ENCODE measurements around the gene GTF2A1L. TPM values are rescaled to one million over a fixed set of nuclear protein-coding genes. Genes with fewer than 3 reads are reported as not detected.

GTF2A1L gene
- total RNA-seq, 1 experiment from 2014 or later = not detected

DNA sequence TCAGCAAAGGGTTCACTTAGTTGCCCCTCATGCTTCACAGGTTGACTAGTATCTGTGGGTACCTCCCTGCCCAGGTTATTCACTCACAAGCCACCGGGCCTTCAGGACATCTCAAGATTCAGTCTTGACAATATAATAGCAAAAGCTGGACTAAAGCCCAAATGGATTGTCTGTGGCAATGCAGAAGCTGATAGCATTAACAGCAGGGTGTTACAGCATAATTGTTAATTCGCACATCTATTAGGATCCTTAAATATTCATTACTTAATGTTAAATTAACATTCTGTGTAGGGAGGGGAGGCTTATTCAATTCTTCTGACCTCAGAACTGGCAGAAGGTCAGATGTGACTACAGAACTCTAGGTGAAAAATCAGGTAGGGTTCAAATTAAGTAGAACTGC is 20.2 kb upstream of the GTF2A1L start:
- TF ChIP-seq, protein P1, sequence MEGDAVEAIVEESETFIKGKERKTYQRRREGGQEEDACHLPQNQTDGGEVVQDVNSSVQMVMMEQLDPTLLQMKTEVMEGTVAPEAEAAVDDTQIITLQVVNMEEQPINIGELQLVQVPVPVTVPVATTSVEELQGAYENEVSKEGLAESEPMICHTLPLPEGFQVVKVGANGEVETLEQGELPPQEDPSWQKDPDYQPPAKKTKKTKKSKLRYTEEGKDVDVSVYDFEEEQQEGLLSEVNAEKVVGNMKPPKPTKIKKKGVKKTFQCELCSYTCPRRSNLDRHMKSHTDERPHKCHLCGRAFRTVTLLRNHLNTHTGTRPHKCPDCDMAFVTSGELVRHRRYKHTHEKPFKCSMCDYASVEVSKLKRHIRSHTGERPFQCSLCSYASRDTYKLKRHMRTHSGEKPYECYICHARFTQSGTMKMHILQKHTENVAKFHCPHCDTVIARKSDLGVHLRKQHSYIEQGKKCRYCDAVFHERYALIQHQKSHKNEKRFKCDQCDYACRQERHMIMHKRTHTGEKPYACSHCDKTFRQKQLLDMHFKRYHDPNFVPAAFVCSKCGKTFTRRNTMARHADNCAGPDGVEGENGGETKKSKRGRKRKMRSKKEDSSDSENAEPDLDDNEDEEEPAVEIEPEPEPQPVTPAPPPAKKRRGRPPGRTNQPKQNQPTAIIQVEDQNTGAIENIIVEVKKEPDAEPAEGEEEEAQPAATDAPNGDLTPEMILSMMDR (conservative IDR thresholded peaks at IDR 0.05) = no peak
- TF ChIP-seq EZH2 (IDR thresholded peaks at IDR 0.05; ENCODE audit: low read depth) = no peak
- no peaks in the 10 kb centered on the region for H3F3A ChIP-seq (ENCODE audit: insufficient read depth, low read depth)
- H2AFZ ChIP-seq = no peak overlapping the region
- no peak for DNase-seq
- H3K36me3 ChIP-seq (ENCODE audit: low read depth) = no peaks in the 10 kb centered on the region
- no peak overlapping the region for H3K4me3 ChIP-seq
- no peaks in the 10 kb centered on the region for H3K79me2 ChIP-seq (ENCODE audit: low read depth)
- H3K9me3 ChIP-seq (ENCODE audit: insufficient read depth, low read depth) = no peaks in the 10 kb centered on the region
- CTCF ChIA-PET = no interaction called here
- H4K20me1 ChIP-seq (ENCODE audit: insufficient read depth) = no peaks in the 10 kb centered on the region
- no peaks in the 10 kb centered on the region for H3K4me1 ChIP-seq (replicated peaks; ENCODE audit: insufficient read depth)
- POLR2A ChIA-PET (ENCODE audit: unreplicated experiment) = no interaction called here
- no TSS peak for BruUV-seq (replicated peaks)
- H3K27me3 ChIP-seq (ENCODE audit: insufficient read depth, low read depth) = no peaks in the 10 kb centered on the region
- H3K4me2 ChIP-seq = no peak overlapping the region
- no peak overlapping the region for H3K27ac ChIP-seq
- H3K9me2 ChIP-seq (ENCODE audit: insufficient read depth) = no peaks in the 10 kb centered on the region
- intact Hi-C loops (cut with micrococcal nuclease; ENCODE audit: unreplicated experiment) = no loop called here

DNA sequence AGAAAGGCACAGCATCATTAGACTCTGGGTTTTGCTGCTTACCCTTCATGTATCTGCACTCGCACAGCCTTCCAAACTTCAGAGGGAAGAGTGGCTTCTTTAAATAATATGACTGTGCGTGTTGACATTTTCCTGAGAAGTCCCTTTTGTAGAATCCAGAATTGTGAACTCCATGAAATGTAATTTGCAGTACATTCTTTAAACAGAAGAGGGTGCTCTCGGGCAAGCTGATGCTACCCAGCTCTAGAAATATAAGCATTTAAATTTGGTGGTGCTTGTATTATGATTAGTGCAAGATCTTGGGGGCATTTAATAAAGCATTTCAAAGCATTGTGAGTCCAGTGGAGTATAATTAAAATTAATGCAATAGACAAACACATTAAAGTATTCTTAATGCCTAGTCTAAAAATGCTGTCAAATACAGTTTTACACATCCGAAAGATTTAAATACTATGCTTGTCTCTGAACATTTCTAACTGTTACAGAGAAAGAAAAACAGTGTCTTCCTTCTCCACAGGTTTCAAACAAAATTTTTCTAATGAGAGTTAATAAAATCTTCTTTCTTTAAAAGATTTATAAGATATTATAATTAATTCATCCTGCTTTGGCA is 17.3 kb upstream of the GTF2A1L start:
- no peaks in the 10 kb centered on the region for H3K79me2 ChIP-seq (ENCODE audit: low read depth)
- no peaks in the 10 kb centered on the region for H3K9me2 ChIP-seq (ENCODE audit: insufficient read depth)
- H4K20me1 ChIP-seq (ENCODE audit: insufficient read depth) = no peaks in the 10 kb centered on the region
- no peak overlapping the region for H2AFZ ChIP-seq
- no peaks in the 10 kb centered on the region for H3K36me3 ChIP-seq (ENCODE audit: low read depth)
- peak in 1 of 2 experiments; percentile 16 for DNase-seq
- no TSS peak for BruUV-seq (replicated peaks)
- CTCF ChIA-PET = interaction anchor here (0.5 to 0.7 kb wide), 2 partner anchors 23 to 127 kb away, joined by 3 to 5 read pairs; no protein-coding TSS in a partner anchor
- no peaks in the 10 kb centered on the region for H3K9me3 ChIP-seq (ENCODE audit: insufficient read depth, low read depth)
- TF ChIP-seq, protein P1 (conservative IDR thresholded peaks at IDR 0.05) = peak; percentile 90
- no peak for TF ChIP-seq EZH2 (IDR thresholded peaks at IDR 0.05; ENCODE audit: low read depth)
- H3K27me3 ChIP-seq (ENCODE audit: insufficient read depth, low read depth) = no peaks in the 10 kb centered on the region
- no peak overlapping the region for H3K27ac ChIP-seq
- POLR2A ChIA-PET (ENCODE audit: unreplicated experiment) = interaction anchor here (0.5 kb wide), 1 partner anchor 1579 kb away, joined by 3 read pairs; no protein-coding TSS in a partner anchor
- H3K4me2 ChIP-seq = no peak overlapping the region
- intact Hi-C loops (cut with micrococcal nuclease; ENCODE audit: unreplicated experiment) = loop anchor here (2.0 to 5.0 kb wide), 5 partner anchors 347 to 1892 kb away; no protein-coding TSS in a partner anchor
- no peak overlapping the region for H3K4me3 ChIP-seq
- H3K4me1 ChIP-seq (replicated peaks; ENCODE audit: insufficient read depth) = no peaks in the 10 kb centered on the region
- H3F3A ChIP-seq (ENCODE audit: insufficient read depth, low read depth) = no peaks in the 10 kb centered on the region

DNA sequence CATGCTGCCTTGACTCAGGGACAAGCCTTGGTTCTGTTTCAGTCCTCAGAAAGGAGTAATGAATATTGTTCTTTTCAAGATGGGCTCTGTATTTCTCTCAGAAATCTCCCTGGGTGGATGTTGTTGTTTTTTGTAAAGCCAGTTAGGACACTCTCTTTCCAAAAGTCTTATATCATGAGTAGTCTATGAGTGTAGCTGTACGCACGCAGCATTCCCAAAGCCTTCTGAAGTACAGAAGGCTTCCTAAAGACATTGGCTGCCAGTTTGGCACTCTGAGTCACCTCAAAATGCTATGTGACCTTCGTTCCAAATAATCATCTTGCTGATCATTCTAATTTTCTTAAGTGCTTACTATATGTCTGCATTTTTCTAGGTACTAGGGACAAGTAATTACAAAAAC is 16.7 kb upstream of the GTF2A1L start:
- Histone ChIP-seq H3K4me1 (replicated peaks; ENCODE audit: insufficient read depth) (no peaks in the 10 kb centered on the region), H4K20me1 (ENCODE audit: insufficient read depth) (no peaks in the 10 kb centered on the region), H3K4me2 (no peak overlapping the region), H3K9me2 (ENCODE audit: insufficient read depth) (no peaks in the 10 kb centered on the region), H3K4me3 (no peak overlapping the region), H3K27ac (no peak overlapping the region), H3F3A (ENCODE audit: insufficient read depth, low read depth) (no peaks in the 10 kb centered on the region), H2AFZ (no peak overlapping the region), H3K9me3 (ENCODE audit: insufficient read depth, low read depth) (no peaks in the 10 kb centered on the region), H3K36me3 (ENCODE audit: low read depth) (no peaks in the 10 kb centered on the region), H3K27me3 (ENCODE audit: insufficient read depth, low read depth) (no peaks in the 10 kb centered on the region), H3K79me2 (ENCODE audit: low read depth) (no peaks in the 10 kb centered on the region)
- ChIA-PET POLR2A (ENCODE audit: unreplicated experiment) (interaction anchor here (0.5 kb wide), 1 partner anchor 1578 kb away, joined by 3 read pairs; no protein-coding TSS in a partner anchor), CTCF (no interaction called here)
- BruUV-seq (replicated peaks) = no TSS peak
- intact Hi-C loops (cut with micrococcal nuclease; ENCODE audit: unreplicated experiment) = loop anchor here (1.0 to 5.0 kb wide), 6 partner anchors 126 to 1891 kb away; no protein-coding TSS in a partner anchor
- TF ChIP-seq, protein P1 (conservative IDR thresholded peaks at IDR 0.05) = no peak
- no peak for TF ChIP-seq EZH2 (IDR thresholded peaks at IDR 0.05; ENCODE audit: low read depth)
- DNase-seq = no peak
